DND-41 (cell line): Measurements from ENCODE around the gene COLEC12.

ENCODE experiments used
- ATAC-seq: fragments of 200-7000 bp; cut with Tn5 transposase; 3 replicates; pipeline ENCODE4 v1.9.1; 2021; ENCODE audit warnings: low read depth; ENCODE audit not compliant: insufficient read depth
- DNase-seq: peaks from one replicate; pipeline ENCODE4 v3.0.0-alpha.2; 2020
- H2AFZ ChIP-seq: 2 replicates; pipeline ENCODE4 v1.6.0; 2012; ENCODE audit warnings: low read depth, low read length
- H3K27ac ChIP-seq: 2 replicates; pipeline ENCODE4 v1.5.1; 2012; ENCODE audit warnings: low read length, inconsistent platforms
- H3K27me3 ChIP-seq: fragments of 200-600 bp; sonication (generic); 2 replicates; pipeline ENCODE4 v1.6.0; 2012; ENCODE audit warnings: low read length, mild to moderate bottlenecking, inconsistent platforms; ENCODE audit not compliant: insufficient read depth, poor library complexity
- H3K36me3 ChIP-seq: 2 replicates; pipeline ENCODE4 v1.5.1; 2012; ENCODE audit warnings: low read length, inconsistent platforms; ENCODE audit not compliant: insufficient read depth
- H3K4me1 ChIP-seq: 2 replicates; pipeline ENCODE4 v1.5.1; 2012; ENCODE audit warnings: mild to moderate bottlenecking, low read length; ENCODE audit not compliant: insufficient read depth
- H3K4me2 ChIP-seq: 2 replicates; pipeline ENCODE4 v1.6.0; 2012; ENCODE audit warnings: mild to moderate bottlenecking, moderate library complexity, low read length, inconsistent platforms; ENCODE audit not compliant: insufficient read depth
- H3K4me3 ChIP-seq, 2 experiments: fragments of 200-600 bp in 1 of 2; shearing (Covaris generic) in 1 of 2; 2 replicates each; pipeline ENCODE4 v1.5.1; 2012 to 2016; ENCODE audit warnings: inconsistent platforms in 2 of 2, low read length in 2 of 2, mild to moderate bottlenecking in 2 of 2, low read depth in 1 of 2, moderate library complexity in 1 of 2
- H3K79me2 ChIP-seq: 2 replicates; pipeline ENCODE4 v1.6.0; 2012; ENCODE audit warnings: low read length, inconsistent platforms; ENCODE audit not compliant: insufficient read depth
- H3K9ac ChIP-seq: 2 replicates; pipeline ENCODE4 v1.6.0; 2012; ENCODE audit warnings: low read depth, mild to moderate bottlenecking, inconsistent platforms, low read length, moderate library complexity
- H3K9me3 ChIP-seq: 2 replicates; pipeline ENCODE4 v1.5.1; 2012; ENCODE audit warnings: low read length, moderate library complexity, mild to moderate bottlenecking, inconsistent platforms; ENCODE audit not compliant: insufficient read depth, severe bottlenecking
- H4K20me1 ChIP-seq: 2 replicates; pipeline ENCODE4 v1.6.0; 2012; ENCODE audit warnings: low read length; ENCODE audit not compliant: insufficient read depth
- CTCF ChIP-seq: IDR thresholded peaks from 2 replicates; pipeline ENCODE4 v1.5.1; 2012; ENCODE audit warnings: borderline replicate concordance, low read length, moderate library complexity, mild to moderate bottlenecking; ENCODE audit not compliant: poor library complexity, severe bottlenecking; ENCODE audit errors: extremely low read depth
- EZH2 ChIP-seq: IDR thresholded peaks from 3 replicates; pipeline ENCODE4 v1.6.1; 2012; ENCODE audit warnings: borderline replicate concordance, low read depth, mild to moderate bottlenecking, moderate library complexity, low read length, inconsistent platforms; ENCODE audit not compliant: severe bottlenecking

COLEC12 gene

GRCh38 chr18:420661-421246, 79.7 kb downstream of the COLEC12 start:
- Histone ChIP-seq H3K9ac (no peak overlapping the region), H4K20me1 (no peaks in the 10 kb centered on the region), H3K27me3 (peaks cover 3% of the 10 kb centered on the region), H3K36me3 (no peaks in the 10 kb centered on the region), H3K4me1 (no peaks in the 10 kb centered on the region), H3K4me2 (no peak overlapping the region), H3K9me3 (no peaks in the 10 kb centered on the region), H3K4me3 (no peak overlapping the region), H3K79me2 (no peaks in the 10 kb centered on the region), H2AFZ (no peak overlapping the region), H3K27ac (no peak overlapping the region)
- ATAC-seq (no peak), DNase-seq (no peak)
- TF ChIP-seq EZH2: no peak
- no peak for TF ChIP-seq CTCF

GRCh38 chr18:419541-420175, 80.8 kb downstream of the COLEC12 start:
- H3K9me3 ChIP-seq: no peaks in the 10 kb centered on the region
- H4K20me1 ChIP-seq: no peaks in the 10 kb centered on the region
- H3K9ac ChIP-seq: no peak overlapping the region
- H3K4me1 ChIP-seq: no peaks in the 10 kb centered on the region
- DNase-seq (no peak), ATAC-seq (no peak)
- peaks cover 3% of the 10 kb centered on the region for H3K27me3 ChIP-seq
- H3K4me2 ChIP-seq: no peak overlapping the region
- H3K36me3 ChIP-seq: no peaks in the 10 kb centered on the region
- no peak overlapping the region for H3K27ac ChIP-seq
- no peak for TF ChIP-seq EZH2
- no peak for TF ChIP-seq CTCF
- no peaks in the 10 kb centered on the region for H3K79me2 ChIP-seq
- no peak overlapping the region for H2AFZ ChIP-seq
- no peak overlapping the region for H3K4me3 ChIP-seq

- H3K9ac ChIP-seq: no peak overlapping the region
- DNase-seq (no peak), ATAC-seq (no peak)
- H3K9me3 ChIP-seq: no peaks in the 10 kb centered on the region
- peaks cover 3% of the 10 kb centered on the region for H3K27me3 ChIP-seq
- TF ChIP-seq EZH2 (no peak), CTCF (no peak)
- no peaks in the 10 kb centered on the region for H3K79me2 ChIP-seq
- H3K4me2 ChIP-seq: no peak overlapping the region
- H4K20me1 ChIP-seq: no peaks in the 10 kb centered on the region
- no peak overlapping the region for H3K27ac ChIP-seq
- H3K4me1 ChIP-seq: no peaks in the 10 kb centered on the region
- no peak overlapping the region for H2AFZ ChIP-seq
- no peaks in the 10 kb centered on the region for H3K36me3 ChIP-seq
- H3K4me3 ChIP-seq: no peak overlapping the region
Observed at GRCh38 chr18:417495-417894, 83.0 kb downstream of the COLEC12 start.
